AG04450 (cell line): ENCODE data around the gene DRD5. TPM values are rescaled to one million over a fixed set of nuclear protein-coding genes. Genes with fewer than 3 reads are reported as not detected.

Experiments
- CTCF ChIA-PET: fragments of 300-600, 350-600 bp; formaldehyde crosslinking; extraction: SDS; loops from one replicate; lab custom pipeline; 2022; ENCODE audit warnings: antibody characterized with exemption, inconsistent platforms; lab: Charles Lee
- POLR2A ChIA-PET: fragments of 350-600 bp; formaldehyde crosslinking; extraction: SDS; loops from one replicate; lab custom pipeline; 2021; ENCODE audit warnings: antibody characterized with exemption, inconsistent platforms; lab: Yijun Ruan, JAX
- DNase-seq: peaks from one replicate; pipeline ENCODE4 v3.0.0-alpha.2; 2011; ENCODE audit warnings: low read depth, low spot score
- H3K27ac ChIP-seq: one replicate; pipeline ENCODE4 v1.5.1; 2012; ENCODE audit warnings: low read depth, low read length, control low read depth
- H3K27me3 ChIP-seq: one replicate; pipeline ENCODE4 v1.6.0; 2012; ENCODE audit warnings: low read length; ENCODE audit not compliant: control insufficient read depth, insufficient read depth
- H3K4me3 ChIP-seq: 2 replicates; pipeline ENCODE4 v1.5.1; 2011; ENCODE audit warnings: mild to moderate bottlenecking, low read depth, low read length, control low read depth
- H3K9me3 ChIP-seq: 2 replicates; pipeline ENCODE4 v1.5.1; 2012; ENCODE audit warnings: low read length; ENCODE audit not compliant: control insufficient read depth, insufficient read depth
- polyA plus RNA-seq: library from polyadenylated mRNA; depleted of rRNA; stranded (reverse); fragments of >200 nt; gene quantifications from 2 replicates; pipeline ENCODE4 v1.2.3, GENCODE V29; 2011
- TF ChIP-seq, protein P1 (sequence below): IDR thresholded peaks from 2 replicates; pipeline ENCODE4 v1.5.1; 2011; ENCODE audit warnings: low read depth, low read length, control low read depth, inconsistent platforms

DRD5 gene
- polyA plus RNA-seq, 1 experiment, result not detected

DNA sequence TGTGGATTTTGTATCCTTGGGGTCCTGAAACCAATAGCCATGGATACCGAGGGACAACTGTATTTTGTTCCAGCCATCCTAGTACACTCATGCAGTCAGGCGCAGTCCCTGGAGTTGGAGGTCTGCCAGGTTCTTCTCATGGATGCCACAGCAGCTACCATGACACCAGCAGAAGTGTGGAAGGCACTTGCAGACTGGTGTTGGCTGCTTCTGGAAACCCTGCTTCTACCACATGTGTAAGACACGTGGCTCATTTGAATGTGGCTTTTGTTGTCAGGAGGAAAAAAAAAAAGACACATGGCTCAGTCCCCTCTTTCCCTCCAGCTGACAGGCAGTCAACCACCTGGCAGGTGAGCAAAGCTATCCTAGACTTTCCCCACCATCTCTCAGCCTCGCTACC, 19.4 kb downstream of the DRD5 start:
- Histone ChIP-seq H3K4me3 (no peak overlapping the region), H3K9me3 (peaks cover 30% of the 10 kb centered on the region), H3K27me3 (no peaks in the 10 kb centered on the region), H3K27ac (no peak overlapping the region)
- TF ChIP-seq, protein P1, sequence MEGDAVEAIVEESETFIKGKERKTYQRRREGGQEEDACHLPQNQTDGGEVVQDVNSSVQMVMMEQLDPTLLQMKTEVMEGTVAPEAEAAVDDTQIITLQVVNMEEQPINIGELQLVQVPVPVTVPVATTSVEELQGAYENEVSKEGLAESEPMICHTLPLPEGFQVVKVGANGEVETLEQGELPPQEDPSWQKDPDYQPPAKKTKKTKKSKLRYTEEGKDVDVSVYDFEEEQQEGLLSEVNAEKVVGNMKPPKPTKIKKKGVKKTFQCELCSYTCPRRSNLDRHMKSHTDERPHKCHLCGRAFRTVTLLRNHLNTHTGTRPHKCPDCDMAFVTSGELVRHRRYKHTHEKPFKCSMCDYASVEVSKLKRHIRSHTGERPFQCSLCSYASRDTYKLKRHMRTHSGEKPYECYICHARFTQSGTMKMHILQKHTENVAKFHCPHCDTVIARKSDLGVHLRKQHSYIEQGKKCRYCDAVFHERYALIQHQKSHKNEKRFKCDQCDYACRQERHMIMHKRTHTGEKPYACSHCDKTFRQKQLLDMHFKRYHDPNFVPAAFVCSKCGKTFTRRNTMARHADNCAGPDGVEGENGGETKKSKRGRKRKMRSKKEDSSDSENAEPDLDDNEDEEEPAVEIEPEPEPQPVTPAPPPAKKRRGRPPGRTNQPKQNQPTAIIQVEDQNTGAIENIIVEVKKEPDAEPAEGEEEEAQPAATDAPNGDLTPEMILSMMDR, result no peak
- DNase-seq, result no peak
- ChIA-PET POLR2A (no interaction called here), CTCF (no interaction called here)

DNA sequence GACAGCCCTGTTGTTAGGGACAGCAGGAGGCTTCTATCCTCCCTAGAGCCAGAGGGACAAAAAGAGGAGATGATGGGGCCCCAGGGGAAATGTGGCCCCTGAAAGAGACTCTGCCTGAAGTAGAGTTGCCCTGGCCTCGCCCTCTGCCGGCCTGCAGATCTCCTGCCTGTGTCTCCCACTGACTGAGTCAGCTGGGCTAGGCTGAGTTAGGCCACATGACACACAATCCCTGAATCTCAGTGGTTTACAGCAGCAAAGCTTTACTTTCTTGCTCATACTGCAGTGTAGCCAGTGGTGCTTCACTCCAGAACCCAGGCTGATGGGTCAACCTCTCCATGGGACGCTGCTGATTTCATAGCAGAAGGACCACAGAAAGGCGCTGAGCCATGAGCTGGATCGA, 23.5 kb downstream of the DRD5 start:
- TF ChIP-seq, protein P1, result no peak
- Histone ChIP-seq H3K4me3 (no peak overlapping the region), H3K9me3 (peaks cover 49% of the 10 kb centered on the region), H3K27ac (no peak overlapping the region), H3K27me3 (no peaks in the 10 kb centered on the region)
- POLR2A ChIA-PET, result no interaction called here
- CTCF ChIA-PET, result no interaction called here
- DNase-seq, result no peak

DNA sequence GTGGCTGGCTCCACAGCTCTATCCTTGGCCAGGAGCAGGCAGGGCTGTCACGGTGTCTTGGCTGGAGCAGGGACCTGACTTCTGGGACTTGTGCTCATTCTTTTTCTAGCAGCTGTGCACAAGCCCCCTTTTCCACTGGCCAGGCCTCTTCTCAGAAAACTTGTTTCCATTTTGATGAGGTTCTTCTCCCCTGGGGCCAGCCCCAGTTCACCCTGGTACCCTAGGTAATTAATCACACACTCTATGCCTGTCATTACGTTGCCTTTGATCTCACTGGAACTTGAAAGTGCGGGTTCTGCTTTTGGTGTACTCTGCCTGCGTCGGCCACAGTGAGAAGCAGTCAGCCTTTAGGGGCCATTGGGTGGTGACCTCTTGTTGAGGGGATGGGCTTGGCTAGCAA, 26.6 kb downstream of the DRD5 start:
- ChIA-PET CTCF (no interaction called here), POLR2A (no interaction called here)

DNA sequence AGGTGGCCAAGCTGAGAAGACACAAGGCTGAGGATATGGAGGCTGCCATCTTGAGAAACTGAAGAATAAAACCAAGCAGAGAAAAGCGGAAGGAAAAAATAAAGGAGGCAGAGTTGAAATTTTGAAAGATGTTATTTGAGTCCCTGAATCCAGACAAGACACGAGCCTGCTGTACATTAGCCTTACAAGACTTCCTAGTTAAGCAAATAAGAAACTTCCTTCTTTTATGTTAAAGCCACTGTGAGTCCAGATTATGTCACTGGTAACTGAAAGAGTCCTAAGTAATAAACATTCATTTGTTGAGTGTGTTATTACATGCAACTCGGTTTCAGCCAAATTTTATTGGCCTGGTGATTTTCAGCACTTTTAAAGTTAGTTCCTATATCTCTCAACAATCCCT, 30.4 kb downstream of the DRD5 start:
- Histone ChIP-seq H3K27ac (no peak overlapping the region), H3K27me3 (no peaks in the 10 kb centered on the region), H3K4me3 (no peak overlapping the region), H3K9me3 (peaks cover 36% of the 10 kb centered on the region)
- POLR2A ChIA-PET, result no interaction called here
- TF ChIP-seq, protein P1, result no peak
- no peak for DNase-seq
- CTCF ChIA-PET, result no interaction called here

More for the DNA sequence above, 26.6 kb downstream of the DRD5 start:
- H3K9me3 ChIP-seq, result peaks cover 46% of the 10 kb centered on the region
- H3K27ac ChIP-seq, result no peak overlapping the region
- no peaks in the 10 kb centered on the region for H3K27me3 ChIP-seq
- TF ChIP-seq, protein P1, result no peak
- H3K4me3 ChIP-seq, result no peak overlapping the region
- DNase-seq, result no peak

DNA sequence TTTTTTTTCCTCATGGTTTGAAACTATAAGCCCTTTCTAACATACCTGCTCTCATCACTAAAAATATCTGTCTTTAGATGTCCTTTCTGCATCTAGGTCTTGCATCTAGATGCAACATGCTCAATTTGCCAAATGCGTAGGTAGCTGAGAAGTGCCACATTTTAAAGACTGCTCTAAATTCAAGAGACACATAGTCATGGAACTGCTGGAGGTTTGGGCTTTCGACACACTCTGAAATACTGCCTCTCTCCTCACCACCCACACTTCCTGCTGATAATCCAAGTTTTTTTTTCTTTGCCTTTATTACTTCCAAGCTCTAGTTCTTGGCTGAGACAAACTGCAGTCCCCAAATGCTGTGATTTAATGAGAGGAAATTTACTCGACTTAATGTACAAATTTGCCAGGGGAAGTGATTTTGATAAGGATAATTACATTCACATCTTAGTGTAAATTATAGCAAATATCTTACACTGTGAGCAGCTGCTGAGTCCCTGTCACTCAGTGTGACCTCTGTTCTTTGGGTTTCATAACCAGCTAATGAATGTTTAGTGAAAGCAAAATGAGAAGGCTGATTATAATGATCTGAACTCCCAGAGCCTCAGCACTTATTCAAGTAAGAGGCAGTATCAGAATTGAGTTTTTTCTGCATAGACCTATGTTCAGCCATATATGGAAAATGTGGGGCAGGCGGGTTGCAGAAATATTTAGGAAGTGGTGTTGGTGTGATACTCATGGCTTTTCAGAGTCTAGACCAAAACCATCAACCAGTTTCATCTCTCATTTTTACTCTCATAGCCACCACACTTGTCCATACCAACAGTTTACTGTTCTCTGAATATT, 31.3 kb downstream of the DRD5 start:
- H3K27me3 ChIP-seq, result no peaks in the 10 kb centered on the region
- TF ChIP-seq, protein P1, result no peak
- ChIA-PET CTCF (no interaction called here), POLR2A (no interaction called here)
- H3K27ac ChIP-seq, result no peak overlapping the region
- H3K9me3 ChIP-seq, result peaks cover 31% of the 10 kb centered on the region
- DNase-seq, result no peak
- H3K4me3 ChIP-seq, result no peak overlapping the region
